ENCODE measurements around the gene OTOS.

Gene OTOS

GRCh38 chr2:240109386-240109785, 31.1 kb downstream of the OTOS start:
- no peak overlapping the region for H3K4me3 ChIP-seq (ENCODE audit: low read length)
- no peak for DNase-seq (ENCODE audit: low read depth)
- no peak for TF ChIP-seq CTCF (conservative IDR thresholded peaks at IDR 0.05; ENCODE audit: low read depth, low read length)

GRCh38 chr2:240107477-240107796, 33.0 kb downstream of the OTOS start:
- no peak for TF ChIP-seq CTCF (conservative IDR thresholded peaks at IDR 0.05; ENCODE audit: low read depth, low read length)
- no peak for DNase-seq (ENCODE audit: low read depth)

GRCh38 chr2:240106765-240107476, 33.5 kb downstream of the OTOS start:
- DNase-seq (ENCODE audit: low read depth), result no peak
- TF ChIP-seq CTCF (conservative IDR thresholded peaks at IDR 0.05; ENCODE audit: low read depth, low read length), result no peak
- H3K4me3 ChIP-seq (ENCODE audit: low read length), result no peak overlapping the region

More at GRCh38 chr2:240107477-240107796, 33.0 kb downstream of the OTOS start:
- no peak overlapping the region for H3K4me3 ChIP-seq (ENCODE audit: low read length)

- no peak for TF ChIP-seq CTCF (conservative IDR thresholded peaks at IDR 0.05; ENCODE audit: low read depth, low read length)
- no peak for DNase-seq (ENCODE audit: low read depth)
- no peak overlapping the region for H3K4me3 ChIP-seq (ENCODE audit: low read length)
These were observed 34.5 kb downstream of the OTOS start for GRCh38 chr2:240105982-240106381.

GRCh38 chr2:240103136-240103535, 37.3 kb downstream of the OTOS start:
- no peak overlapping the region for H3K4me3 ChIP-seq (ENCODE audit: low read length)
- TF ChIP-seq CTCF (conservative IDR thresholded peaks at IDR 0.05; ENCODE audit: low read depth, low read length), result no peak
- no peak for DNase-seq (ENCODE audit: low read depth)

GRCh38 chr2:240098349-240098748, 42.1 kb downstream of the OTOS start:
- no peak overlapping the region for H3K4me3 ChIP-seq (ENCODE audit: low read length)
- no peak for TF ChIP-seq CTCF (conservative IDR thresholded peaks at IDR 0.05; ENCODE audit: low read depth, low read length)
- no peak for DNase-seq (ENCODE audit: low read depth)
